Muscle of back (tissue), 13 donors: ENCODE results near the gene CETP. TPM values are rescaled to one million over a fixed set of nuclear protein-coding genes. Genes with fewer than 3 reads are reported as not detected.

Experiments
- DNase-seq, 3 donors: peaks; one replicate each; pipeline versions ENCODE4 v3.0.0 to v3.0.0-alpha.2; 2013
- long read RNA-seq, 9 donors: transcript quantifications; one replicate each; lab custom pipeline, GENCODE V29; 2026
- polyA plus RNA-seq, 10 donors: library from polyadenylated mRNA; unstranded; fragments of 120-200 nt; gene quantifications; one replicate each; pipeline ENCODE4 v1.2.1, GENCODE V29; 2013; ENCODE audit not compliant: insufficient read length in 10 of 10

The CETP gene
- 10 to 100 TPM in 3 of 10 donors, 1 to 10 TPM in 7; 5.0 to 10.3 (median 6.9) TPM for polyA plus RNA-seq
- long read RNA-seq, donor 1, result 0 reads
- long read RNA-seq, donor 2, partial matches to known transcripts, result 0 of 2 reads
- long read RNA-seq, donor 2, other reads (novel, unspliced or antisense), result 0 of 2 reads
- long read RNA-seq, donor 3, result 0 reads
- long read RNA-seq, donor 4, partial matches to known transcripts, result 0 of 2 reads
- long read RNA-seq, donor 4, other reads (novel, unspliced or antisense), result 0 of 2 reads
- long read RNA-seq, donor 5, partial matches to known transcripts, result 0 of 2 reads
- long read RNA-seq, donor 5, other reads (novel, unspliced or antisense), result 0 of 2 reads
- long read RNA-seq, donor 6, partial matches to known transcripts, result 0 of 1 reads
- long read RNA-seq, donor 6, other reads (novel, unspliced or antisense), result 0 of 1 reads
- long read RNA-seq, donor 7, result 0 reads
- long read RNA-seq, donor 8, partial matches to known transcripts, result 0 of 2 reads
- long read RNA-seq, donor 8, other reads (novel, unspliced or antisense), result 0 of 2 reads
- long read RNA-seq, donor 9, result 0 reads

- DNase-seq, result no peak
Measured at GRCh38 chr16:56961851-56962281, at the start of gene CETP. Gene CETP, plus strand, starts transcription at chr16:56961950. Its CDS starts 30 bp downstream, at chr16:56961980.

GRCh38 chr16:56912746-56913708 is 48.7 kb upstream of the CETP start:
- DNase-seq, result peak in 1 of 3 donors; percentile 41

- DNase-seq, result no peak
Measured at GRCh38 chr16:56914896-56915295, 46.9 kb upstream of the CETP start.

- DNase-seq, result peak in 2 of 3 donors; percentile 49 to 84
Measured at GRCh38 chr16:56915336-56916119, 46.2 kb upstream of the CETP start.

GRCh38 chr16:56916571-56917403 is 45.0 kb upstream of the CETP start:
- no peak for DNase-seq

- DNase-seq, result no peak
Measured at GRCh38 chr16:56918467-56919012, 43.2 kb upstream of the CETP start.

GRCh38 chr16:56919099-56919800 is 42.5 kb upstream of the CETP start:
- no peak for DNase-seq

- DNase-seq, result no peak
Measured at GRCh38 chr16:56921571-56921970, 40.2 kb upstream of the CETP start.

- DNase-seq, result no peak
Measured at GRCh38 chr16:56923481-56924091, 38.2 kb upstream of the CETP start.

GRCh38 chr16:56927471-56927870 is 34.3 kb upstream of the CETP start:
- DNase-seq, result no peak

- DNase-seq, result no peak
Measured at GRCh38 chr16:56929639-56930038, 32.1 kb upstream of the CETP start.

- peak in 1 of 3 donors; percentile 40 for DNase-seq
Measured at GRCh38 chr16:56930486-56931270, 31.1 kb upstream of the CETP start.

- DNase-seq, result peak in 2 of 3 donors; percentile 42 to 82
Measured at GRCh38 chr16:56931271-56931891, 30.4 kb upstream of the CETP start.

- peak; percentile 98 to 99 (median 99) for DNase-seq
Measured at GRCh38 chr16:56931892-56932720, 29.6 kb upstream of the CETP start, which contains the start of gene HERPUD1. Gene HERPUD1, plus strand, starts transcription at chr16:56932142. Its CDS starts 103 bp downstream, at chr16:56932245.

GRCh38 chr16:56932721-56933619 is 28.8 kb upstream of the CETP start:
- peak in 2 of 3 donors; percentile 73 to 87 for DNase-seq
